ENCODE results near the gene SH3RF3.

Gene SH3RF3

DNA sequence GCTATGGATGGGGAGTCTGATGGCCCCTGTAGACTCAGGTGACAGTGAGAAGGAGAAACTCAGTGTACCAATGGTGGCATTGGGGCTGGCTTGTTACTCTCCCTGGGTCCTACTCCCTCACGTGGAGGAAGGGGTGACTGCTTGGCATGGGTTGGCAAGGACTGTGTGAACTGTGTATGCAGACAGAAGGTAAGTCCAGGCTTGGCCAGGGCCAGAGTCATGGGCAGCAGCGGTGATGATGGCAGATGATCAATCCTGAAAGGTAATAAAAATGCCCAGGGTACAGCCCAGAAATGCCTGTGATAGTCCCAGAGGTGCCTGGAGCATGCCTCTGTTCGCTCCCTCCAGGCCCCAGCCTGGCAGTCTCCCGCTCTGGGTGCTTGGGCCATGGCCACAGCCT, 153.9 kb downstream of the SH3RF3 start:
- TF ChIP-seq GATA2 (IDR thresholded peaks at IDR 0.05; ENCODE audit: low read depth, low read length) (no peak), GATA3 (IDR thresholded peaks at IDR 0.05; ENCODE audit: low read depth, low read length) (no peak)

DNA sequence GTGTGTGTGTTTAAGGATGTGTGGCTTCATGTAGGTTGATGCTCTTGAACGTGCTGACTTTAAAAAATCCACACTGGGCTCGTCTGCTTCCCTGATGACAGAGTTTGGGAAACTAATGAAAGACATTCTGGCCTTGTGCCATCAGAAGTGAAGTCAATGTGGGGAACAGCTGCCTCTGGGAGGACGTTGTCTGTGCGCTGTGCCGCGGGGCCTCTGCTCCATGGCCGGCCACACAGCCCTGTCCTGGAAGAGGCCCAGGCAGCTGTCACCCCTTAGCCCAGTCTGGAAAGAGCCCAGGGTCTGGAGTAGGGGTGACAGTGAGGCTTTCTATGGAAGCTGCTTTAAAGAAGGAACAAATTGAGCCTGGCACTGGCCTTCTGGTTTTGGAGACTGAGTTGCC, 155.8 kb downstream of the SH3RF3 start:
- TF ChIP-seq GATA3 (IDR thresholded peaks at IDR 0.05; ENCODE audit: low read depth, low read length): no peak
- no peak for TF ChIP-seq GATA2 (IDR thresholded peaks at IDR 0.05; ENCODE audit: low read depth, low read length)

DNA sequence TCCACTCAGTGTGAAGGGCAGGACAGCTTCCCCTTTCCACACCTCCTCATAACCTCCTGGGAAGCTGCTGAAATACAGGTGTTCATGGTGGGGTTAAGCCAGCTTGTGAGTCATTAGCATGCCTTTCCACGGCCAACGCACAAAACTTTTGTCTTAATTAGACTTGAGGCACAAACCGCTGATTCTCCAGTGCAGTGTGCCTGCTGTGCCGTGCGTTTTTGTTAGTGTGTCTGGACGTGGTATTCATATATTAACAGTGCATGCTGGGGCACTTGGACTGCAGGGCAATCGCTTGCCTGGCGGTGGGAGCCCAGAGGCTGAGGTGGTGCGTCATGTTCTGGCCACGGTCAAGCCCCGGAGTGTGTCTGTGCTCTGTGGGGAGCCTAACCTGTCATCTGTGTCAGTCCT, 156.2 kb downstream of the SH3RF3 start:
- TF ChIP-seq GATA3 (IDR thresholded peaks at IDR 0.05; ENCODE audit: low read depth, low read length) (no peak), GATA2 (IDR thresholded peaks at IDR 0.05; ENCODE audit: low read depth, low read length) (no peak)

DNA sequence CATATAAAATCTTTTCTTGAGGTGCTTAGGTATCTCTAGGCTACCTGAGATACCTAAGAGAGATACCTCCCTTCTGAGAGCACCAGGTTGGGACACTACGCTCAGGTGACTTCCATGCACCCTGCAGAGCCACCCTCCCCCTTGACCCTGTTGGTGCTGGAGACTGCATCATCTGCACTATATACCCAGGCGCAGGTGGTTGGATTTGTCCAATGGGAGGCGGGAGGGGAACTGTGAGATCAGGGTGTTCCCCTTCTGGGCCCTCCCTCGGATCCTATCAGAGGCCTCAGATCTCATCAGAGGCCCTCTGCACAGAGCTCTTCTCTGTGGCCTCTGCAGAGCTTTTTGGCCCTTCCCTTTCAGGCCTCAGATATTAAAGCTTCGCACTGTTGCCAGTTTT, 158.4 kb downstream of the SH3RF3 start:
- TF ChIP-seq GATA3 (IDR thresholded peaks at IDR 0.05; ENCODE audit: low read depth, low read length): no peak
- no peak for TF ChIP-seq GATA2 (IDR thresholded peaks at IDR 0.05; ENCODE audit: low read depth, low read length)

DNA sequence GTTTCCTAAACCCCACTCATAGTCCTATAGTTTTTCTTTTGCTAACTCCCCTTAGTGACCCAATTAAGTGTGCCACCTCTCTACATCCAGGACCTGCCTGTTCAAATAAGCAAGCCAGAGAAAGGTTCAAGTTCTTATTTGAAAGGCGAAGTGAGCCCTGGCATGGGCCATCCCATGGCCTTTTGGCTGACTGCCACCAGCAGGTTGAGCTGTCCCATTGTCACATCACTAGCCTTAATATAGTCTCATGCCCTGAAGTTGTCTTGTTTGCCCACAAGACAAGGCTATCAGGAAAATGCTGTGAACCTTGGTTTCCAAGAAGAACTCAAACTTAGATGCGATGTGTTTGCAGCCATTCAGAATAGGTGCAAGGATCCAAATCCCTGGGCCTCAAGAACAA, 158.8 kb downstream of the SH3RF3 start:
- no peak for TF ChIP-seq GATA2 (IDR thresholded peaks at IDR 0.05; ENCODE audit: low read depth, low read length)
- no peak for TF ChIP-seq GATA3 (IDR thresholded peaks at IDR 0.05; ENCODE audit: low read depth, low read length)

DNA sequence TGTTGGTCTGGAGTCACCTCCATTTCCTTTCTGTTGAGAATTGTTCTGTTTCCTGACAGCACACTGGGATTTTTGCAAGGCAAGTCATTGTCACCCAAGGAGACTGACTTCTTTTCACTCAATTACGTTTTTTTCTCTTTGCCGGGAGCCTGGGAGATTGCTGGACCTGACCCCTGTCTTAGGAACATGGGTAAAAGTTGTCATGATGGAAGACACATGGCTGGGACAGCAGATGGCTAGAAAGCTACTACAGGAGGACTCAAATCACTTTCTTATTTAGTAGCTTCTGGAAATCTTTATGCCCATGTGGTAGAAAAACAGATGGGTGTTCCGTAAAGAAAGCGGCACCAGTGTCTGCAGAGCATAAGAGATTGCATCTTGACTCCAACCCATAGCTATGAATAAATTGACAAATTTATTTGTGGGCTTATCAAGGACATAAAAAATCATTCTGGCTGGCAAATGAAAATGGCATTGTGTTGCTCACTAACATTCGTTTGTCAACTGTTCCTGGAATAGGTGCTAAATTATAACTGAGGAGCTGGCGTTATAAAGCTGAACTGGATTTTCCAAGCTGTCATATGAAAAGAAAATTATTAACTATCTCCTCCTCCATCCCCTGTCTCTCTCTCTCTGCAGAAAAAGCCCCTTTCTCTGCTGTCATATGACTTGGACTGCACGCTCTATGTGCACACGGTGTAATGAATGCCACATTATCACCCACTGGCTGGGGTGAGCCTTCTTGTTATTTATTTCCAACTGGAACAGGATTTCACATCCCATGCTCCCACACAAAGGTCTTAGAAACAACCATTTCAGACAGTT, 159.8 kb downstream of the SH3RF3 start:
- TF ChIP-seq GATA3 (IDR thresholded peaks at IDR 0.05; ENCODE audit: low read depth, low read length): no peak
- TF ChIP-seq GATA2 (IDR thresholded peaks at IDR 0.05; ENCODE audit: low read depth, low read length): peak; percentile 25; the same call in 1 of the 2 replicates

DNA sequence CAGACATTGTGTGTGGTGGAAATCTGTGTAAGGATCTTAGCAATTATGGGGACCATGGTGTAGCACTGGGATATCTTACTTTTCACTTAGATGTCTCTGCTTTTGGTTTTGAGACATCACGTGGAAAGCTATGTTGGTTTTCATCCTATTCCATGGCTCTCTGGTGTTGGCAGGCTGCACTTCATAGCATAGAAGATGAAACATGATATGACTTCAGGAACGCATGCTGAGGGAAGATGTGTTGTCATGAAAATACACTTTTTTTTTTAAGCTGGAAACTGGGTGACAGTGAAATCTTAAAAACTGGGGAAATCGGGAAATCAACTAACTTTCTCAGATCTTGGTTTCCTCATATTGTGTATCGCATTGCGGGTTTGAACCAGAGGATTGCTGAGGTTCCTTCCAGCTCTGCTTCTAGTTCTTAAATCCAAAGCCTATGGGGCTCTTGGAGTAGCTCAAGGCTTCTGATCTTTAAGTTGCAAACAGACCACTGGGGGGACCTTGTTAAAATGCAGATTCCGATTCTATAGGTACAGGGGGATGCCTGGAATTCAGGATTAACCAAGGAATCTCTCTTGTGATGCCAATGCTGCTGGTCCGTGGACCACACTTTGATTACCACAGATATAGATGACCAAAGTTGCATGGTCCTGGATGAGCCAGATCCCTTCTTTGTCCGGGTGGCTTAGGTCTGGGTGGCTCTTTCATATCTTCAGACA, 160.7 kb downstream of the SH3RF3 start:
- TF ChIP-seq GATA2 (IDR thresholded peaks at IDR 0.05; ENCODE audit: low read depth, low read length): no peak
- no peak for TF ChIP-seq GATA3 (IDR thresholded peaks at IDR 0.05; ENCODE audit: low read depth, low read length)

DNA sequence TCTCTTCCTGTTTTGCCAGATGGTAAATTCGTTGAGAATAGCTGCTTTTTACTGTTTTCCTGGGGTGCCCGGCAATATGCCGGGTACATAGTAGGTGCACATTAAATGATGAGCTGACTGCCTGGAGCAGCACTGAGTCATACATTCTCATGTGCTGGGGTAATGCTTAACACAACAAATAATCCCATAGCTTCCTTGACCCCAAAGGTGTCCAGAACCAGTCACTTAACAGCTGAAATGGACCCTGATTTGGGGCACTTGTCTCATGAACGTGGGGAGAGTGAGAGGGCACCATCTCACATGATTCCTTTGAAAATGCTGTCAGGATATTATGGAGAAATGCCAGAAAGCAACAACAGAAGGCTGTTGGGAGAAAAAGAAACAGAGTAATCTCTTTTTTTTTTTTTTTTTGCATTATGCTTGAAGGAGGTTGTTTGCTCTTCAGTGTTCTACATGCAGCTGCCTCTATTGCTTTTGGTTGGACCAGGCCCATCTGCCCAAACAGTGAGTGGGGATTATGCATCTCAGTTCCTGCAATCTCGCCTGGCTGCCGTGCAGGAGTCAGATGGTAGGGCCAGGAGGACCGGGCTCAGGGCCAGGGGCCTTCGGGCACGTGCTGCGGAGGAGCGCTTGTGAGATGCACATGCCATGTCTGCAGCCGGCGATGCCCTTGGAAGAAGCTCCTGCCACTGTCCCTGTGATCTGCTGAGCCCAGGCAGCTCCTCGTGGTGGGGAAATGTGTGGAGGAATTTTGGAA, 162.1 kb downstream of the SH3RF3 start:
- TF ChIP-seq GATA2 (IDR thresholded peaks at IDR 0.05; ENCODE audit: low read depth, low read length): no peak
- no peak for TF ChIP-seq GATA3 (IDR thresholded peaks at IDR 0.05; ENCODE audit: low read depth, low read length)

DNA sequence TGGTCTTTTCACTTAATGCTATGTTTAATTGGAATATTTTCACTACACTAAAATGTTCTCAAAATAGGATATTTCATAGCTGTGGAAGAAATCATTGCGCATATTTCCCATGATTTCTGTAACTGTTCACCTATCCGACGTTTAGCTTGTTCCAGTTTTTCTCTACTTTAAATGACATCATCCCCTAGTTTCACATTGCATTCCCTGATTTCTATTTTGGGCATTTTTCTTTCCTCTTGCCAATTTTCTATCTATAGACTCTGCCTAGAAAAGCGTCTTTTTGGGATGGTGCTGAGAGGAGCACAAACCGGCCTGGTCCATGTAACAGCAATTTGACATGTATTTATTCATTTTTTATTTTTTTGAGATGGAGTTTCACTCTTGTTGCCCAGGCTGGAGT, 163.4 kb downstream of the SH3RF3 start:
- TF ChIP-seq GATA2 (IDR thresholded peaks at IDR 0.05; ENCODE audit: low read depth, low read length) (no peak), GATA3 (IDR thresholded peaks at IDR 0.05; ENCODE audit: low read depth, low read length) (no peak)

DNA sequence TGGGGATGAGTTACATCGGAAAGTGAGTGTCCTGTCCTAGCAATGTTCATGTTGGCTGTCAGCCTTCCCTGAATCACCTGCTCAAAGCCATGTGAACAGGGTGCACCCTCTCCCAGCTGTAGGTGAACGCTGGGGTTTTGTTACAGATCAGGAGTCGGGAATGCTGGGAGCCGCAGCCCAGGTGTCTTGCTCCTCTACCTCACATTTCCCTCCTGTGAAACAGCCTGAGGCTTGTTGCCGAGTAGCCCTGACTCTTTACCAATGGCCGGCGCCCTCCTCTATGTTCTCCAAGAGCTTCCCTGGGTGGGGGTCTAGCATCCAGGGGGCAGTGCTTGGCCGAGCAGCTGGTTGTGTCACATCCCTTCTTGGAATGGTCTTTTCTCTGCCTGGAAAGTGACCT, 164.7 kb downstream of the SH3RF3 start:
- TF ChIP-seq GATA3 (IDR thresholded peaks at IDR 0.05; ENCODE audit: low read depth, low read length) (no peak), GATA2 (IDR thresholded peaks at IDR 0.05; ENCODE audit: low read depth, low read length) (no peak)

DNA sequence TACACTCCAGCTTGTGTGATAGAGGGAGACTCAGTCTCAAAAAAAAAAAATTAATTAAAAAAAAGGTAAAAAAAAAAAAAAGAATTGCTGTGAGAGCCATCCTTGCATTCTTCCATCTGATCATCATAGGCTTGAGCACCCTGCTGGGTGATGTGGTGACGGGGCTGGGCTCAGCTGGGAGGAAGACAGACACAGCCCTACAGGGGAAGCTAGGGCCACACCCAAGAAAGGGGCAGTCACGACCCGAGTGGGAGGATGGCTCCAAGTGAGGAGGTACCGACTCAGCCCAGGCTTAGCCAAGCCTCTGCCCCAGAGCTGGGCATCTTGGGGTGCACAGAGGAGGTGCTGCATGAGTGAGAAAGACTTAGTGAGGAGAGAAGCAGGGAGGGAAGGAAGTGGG, 165.5 kb downstream of the SH3RF3 start:
- TF ChIP-seq GATA3 (IDR thresholded peaks at IDR 0.05; ENCODE audit: low read depth, low read length) (no peak), GATA2 (IDR thresholded peaks at IDR 0.05; ENCODE audit: low read depth, low read length) (no peak)

DNA sequence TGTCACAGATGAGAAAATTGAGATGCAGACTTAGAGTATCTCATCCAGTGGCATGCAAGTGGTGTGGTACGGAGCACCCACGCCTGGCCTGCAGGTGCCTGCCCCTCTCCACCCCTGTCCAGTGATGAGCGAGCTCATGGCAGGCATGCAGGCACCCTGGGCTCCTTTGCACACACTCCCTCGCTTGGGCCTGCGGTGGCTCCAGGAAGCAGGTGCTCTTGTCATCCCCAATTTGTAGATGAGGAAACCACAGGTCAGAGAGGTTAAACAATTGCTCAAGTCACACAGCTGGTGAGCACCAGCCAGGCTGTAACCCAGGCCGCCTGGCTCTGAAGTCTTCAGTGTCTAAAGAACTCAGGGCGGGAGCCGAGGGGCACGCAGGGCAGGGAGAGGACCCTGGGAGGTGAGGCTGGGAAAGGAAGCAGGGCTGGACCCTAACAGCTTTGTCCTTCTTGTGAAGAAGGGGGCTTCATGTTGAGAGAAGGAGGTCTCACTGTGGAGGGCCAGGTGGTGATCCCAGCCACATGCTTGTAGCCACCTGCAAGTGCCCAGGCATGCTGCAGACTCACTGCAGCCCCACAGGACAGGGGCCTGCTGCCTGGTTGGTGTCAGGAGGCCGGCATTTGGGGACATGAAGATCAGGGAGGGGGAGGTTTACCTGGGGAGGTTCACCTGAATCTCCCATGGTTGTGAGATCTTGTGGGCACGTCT, 166.2 kb downstream of the SH3RF3 start:
- TF ChIP-seq GATA2 (IDR thresholded peaks at IDR 0.05; ENCODE audit: low read depth, low read length) (no peak), GATA3 (IDR thresholded peaks at IDR 0.05; ENCODE audit: low read depth, low read length) (no peak)

DNA sequence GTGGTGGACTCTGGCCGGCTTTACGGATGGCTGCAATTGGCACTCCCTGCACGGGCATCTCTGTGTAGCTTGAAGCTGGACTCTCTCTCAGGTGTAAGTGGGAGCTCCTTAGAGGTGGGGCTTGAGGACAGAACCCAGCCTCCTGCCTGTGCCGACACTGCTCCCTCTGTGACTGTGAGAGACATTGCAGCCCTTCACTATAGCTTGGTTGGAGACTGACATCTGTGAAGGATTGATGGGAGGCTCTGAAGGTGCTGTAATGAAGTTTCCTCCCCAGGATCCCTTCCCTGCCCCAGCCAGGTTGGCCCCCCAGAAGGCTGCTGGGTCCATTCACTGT, 166.7 kb downstream of the SH3RF3 start:
- TF ChIP-seq GATA3 (IDR thresholded peaks at IDR 0.05; ENCODE audit: low read depth, low read length) (no peak), GATA2 (IDR thresholded peaks at IDR 0.05; ENCODE audit: low read depth, low read length) (no peak)
